HUES6 (cell line): ENCODE measurements around the gene PIP5K1B.

Source experiments
- H3K27ac ChIP-seq: 2 replicates; pipeline ENCODE4 v1.7.0; 2013; ENCODE audit warnings: low read depth, mild to moderate bottlenecking, low read length, inconsistent platforms
- H3K27me3 ChIP-seq: 2 replicates; pipeline ENCODE4 v1.6.1; 2013; ENCODE audit warnings: low read length; ENCODE audit not compliant: control insufficient read depth, insufficient read depth
- H3K36me3 ChIP-seq: 2 replicates; pipeline ENCODE4 v1.6.1; 2013; ENCODE audit warnings: low read length; ENCODE audit not compliant: control insufficient read depth, insufficient read depth
- H3K4me1 ChIP-seq: 2 replicates; pipeline ENCODE4 v1.6.1; 2013; ENCODE audit warnings: low read length; ENCODE audit not compliant: control insufficient read depth, insufficient read depth
- H3K4me3 ChIP-seq: 2 replicates; pipeline ENCODE4 v1.5.1; 2013; ENCODE audit warnings: low read depth, low read length
- H3K9ac ChIP-seq: one replicate; pipeline ENCODE4 v1.6.1; 2013; ENCODE audit warnings: mild to moderate bottlenecking, low read length
- H3K9me3 ChIP-seq: 2 replicates; pipeline ENCODE4 v1.6.1; 2013; ENCODE audit warnings: low read depth, low read length; ENCODE audit not compliant: control insufficient read depth, insufficient read depth

Gene PIP5K1B

GRCh38 chr9:68941780-68942459 is 236.9 kb downstream of the PIP5K1B start:
- H3K27ac ChIP-seq = no peak overlapping the region
- H3K9ac ChIP-seq = no peak overlapping the region
- peaks cover 8% of the 10 kb centered on the region; the same call in 1 of the 2 replicates for H3K4me1 ChIP-seq
- no peaks in the 10 kb centered on the region for H3K27me3 ChIP-seq
- no peak overlapping the region for H3K4me3 ChIP-seq
- H3K9me3 ChIP-seq = no peaks in the 10 kb centered on the region
- no peaks in the 10 kb centered on the region for H3K36me3 ChIP-seq

- H3K27ac ChIP-seq = no peak overlapping the region
- no peaks in the 10 kb centered on the region for H3K9me3 ChIP-seq
- peaks cover 16% of the 10 kb centered on the region for H3K4me1 ChIP-seq
- H3K36me3 ChIP-seq = no peaks in the 10 kb centered on the region
- H3K4me3 ChIP-seq = no peak overlapping the region
- H3K9ac ChIP-seq = no peak overlapping the region
- H3K27me3 ChIP-seq = no peaks in the 10 kb centered on the region
Measured at GRCh38 chr9:68942790-68943189, 237.8 kb downstream of the PIP5K1B start.

GRCh38 chr9:68947015-68947414 is 242.0 kb downstream of the PIP5K1B start:
- Histone ChIP-seq H3K27me3 (no peaks in the 10 kb centered on the region), H3K9ac (peak overlapping the region; percentile 20), H3K9me3 (no peaks in the 10 kb centered on the region), H3K36me3 (no peaks in the 10 kb centered on the region), H3K4me1 (peaks cover 40% of the 10 kb centered on the region), H3K27ac (no peak overlapping the region), H3K4me3 (no peak overlapping the region)

GRCh38 chr9:68947842-68948569 is 243.0 kb downstream of the PIP5K1B start:
- Histone ChIP-seq H3K27ac (no peak overlapping the region), H3K9ac (no peak overlapping the region), H3K4me3 (no peak overlapping the region), H3K36me3 (no peaks in the 10 kb centered on the region), H3K27me3 (no peaks in the 10 kb centered on the region), H3K9me3 (no peaks in the 10 kb centered on the region), H3K4me1 (peaks cover 40% of the 10 kb centered on the region)

GRCh38 chr9:68949271-68950000 is 244.4 kb downstream of the PIP5K1B start:
- H3K9ac ChIP-seq = no peak overlapping the region
- H3K36me3 ChIP-seq = no peaks in the 10 kb centered on the region
- H3K27ac ChIP-seq = peak overlapping the region; percentile 34; the same call in 1 of the 2 replicates
- H3K9me3 ChIP-seq = no peaks in the 10 kb centered on the region
- H3K27me3 ChIP-seq = no peaks in the 10 kb centered on the region
- H3K4me3 ChIP-seq = no peak overlapping the region
- peaks cover 40% of the 10 kb centered on the region for H3K4me1 ChIP-seq

- Histone ChIP-seq H3K27me3 (no peaks in the 10 kb centered on the region), H3K9me3 (no peaks in the 10 kb centered on the region), H3K4me3 (no peak overlapping the region), H3K36me3 (no peaks in the 10 kb centered on the region), H3K9ac (no peak overlapping the region), H3K27ac (no peak overlapping the region), H3K4me1 (peaks cover 40% of the 10 kb centered on the region)
Measured at GRCh38 chr9:68950188-68950587, 245.1 kb downstream of the PIP5K1B start.

- no peak overlapping the region for H3K9ac ChIP-seq
- H3K4me1 ChIP-seq = peaks cover 40% of the 10 kb centered on the region
- H3K9me3 ChIP-seq = no peaks in the 10 kb centered on the region
Measured at GRCh38 chr9:68950689-68951088, 245.6 kb downstream of the PIP5K1B start.

GRCh38 chr9:68951879-68952659 is 247.0 kb downstream of the PIP5K1B start:
- Histone ChIP-seq H3K9ac (no peak overlapping the region), H3K27me3 (no peaks in the 10 kb centered on the region), H3K27ac (no peak overlapping the region), H3K9me3 (no peaks in the 10 kb centered on the region), H3K4me1 (peaks cover 31% of the 10 kb centered on the region), H3K4me3 (no peak overlapping the region), H3K36me3 (no peaks in the 10 kb centered on the region)

More at GRCh38 chr9:68950689-68951088, 245.6 kb downstream of the PIP5K1B start:
- Histone ChIP-seq H3K36me3 (no peaks in the 10 kb centered on the region), H3K4me3 (no peak overlapping the region), H3K27ac (no peak overlapping the region), H3K27me3 (no peaks in the 10 kb centered on the region)

- Histone ChIP-seq H3K9me3 (no peaks in the 10 kb centered on the region), H3K27ac (no peak overlapping the region), H3K27me3 (no peaks in the 10 kb centered on the region), H3K36me3 (no peaks in the 10 kb centered on the region), H3K4me1 (peaks cover 19% of the 10 kb centered on the region), H3K4me3 (no peak overlapping the region), H3K9ac (no peak overlapping the region)
Measured at GRCh38 chr9:68953771-68954170, 248.7 kb downstream of the PIP5K1B start.

- H3K27ac ChIP-seq = no peak overlapping the region
- no peaks in the 10 kb centered on the region for H3K36me3 ChIP-seq
- no peak overlapping the region for H3K9ac ChIP-seq
- H3K9me3 ChIP-seq = no peaks in the 10 kb centered on the region
- no peaks in the 10 kb centered on the region for H3K27me3 ChIP-seq
- H3K4me3 ChIP-seq = no peak overlapping the region
- H3K4me1 ChIP-seq = peaks cover 10% of the 10 kb centered on the region
Measured at GRCh38 chr9:68955330-68955729, 250.3 kb downstream of the PIP5K1B start.
